ENCODE measurements around the gene PJVK. TPM values are rescaled to one million over a fixed set of nuclear protein-coding genes. Genes with fewer than 3 reads are reported as not detected.
A peak's percentile ranks its signal among the peaks of the same experiment; 100 is the strongest.

Gene PJVK
- total RNA-seq, 1 donor from 2014 or later, result 0.34 TPM

DNA sequence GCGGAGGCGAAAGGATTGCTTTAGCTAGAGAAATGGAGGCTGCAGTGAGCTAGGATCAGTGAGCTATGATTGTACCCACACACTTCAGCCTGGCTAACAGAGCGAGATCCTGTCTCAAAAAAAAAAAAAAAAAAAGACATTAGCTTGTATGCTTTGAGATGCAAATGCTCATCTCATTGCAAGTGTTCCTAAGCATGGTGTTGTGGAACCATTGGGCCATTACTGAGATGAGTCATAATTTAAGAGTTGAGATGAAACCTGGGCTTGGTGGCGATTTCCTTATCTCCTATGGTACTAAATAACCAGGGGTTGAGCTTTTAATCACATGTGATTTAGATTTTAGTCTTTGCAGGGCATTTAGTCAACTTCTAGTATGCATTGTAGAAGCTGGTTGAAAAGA lies 31.3 kb downstream of the PJVK start:
- no peak for DNase-seq

DNA sequence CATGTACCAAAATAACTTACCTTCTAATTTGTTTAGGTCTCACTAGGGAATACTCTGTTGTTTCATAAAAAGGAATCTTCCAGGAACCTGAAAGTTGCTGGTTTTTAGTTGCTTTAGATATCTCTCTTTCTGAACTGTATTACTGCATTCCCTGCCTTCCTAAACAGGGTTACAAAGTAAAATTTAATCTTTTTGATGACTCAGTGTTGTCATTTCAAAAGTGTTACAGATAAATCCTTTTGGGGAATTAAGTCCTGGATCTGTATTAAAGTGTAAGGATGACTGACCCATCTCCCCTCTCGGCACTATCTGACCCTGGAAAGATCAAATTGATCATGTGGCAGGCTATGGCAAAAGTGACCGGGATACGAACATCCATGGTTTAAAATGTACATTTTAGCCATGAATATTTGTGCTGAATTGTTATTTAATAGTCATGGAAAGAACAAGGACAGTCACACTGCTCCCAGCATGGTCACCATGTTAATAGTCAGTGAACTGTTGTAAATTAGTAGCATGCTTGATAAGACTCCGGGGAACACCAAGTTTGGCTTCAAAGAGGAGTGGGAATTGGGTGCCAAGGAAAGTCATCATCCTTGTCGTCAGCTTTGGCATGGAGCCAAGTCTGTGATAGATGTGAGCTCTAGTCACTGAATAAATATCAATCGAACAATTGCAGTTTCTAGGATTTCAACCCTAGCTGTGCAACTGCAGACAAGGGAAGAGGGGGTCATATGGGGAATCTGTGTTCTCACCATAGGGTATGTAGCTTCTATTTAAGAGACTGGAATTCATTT lies 33.3 kb downstream of the PJVK start:
- DNase-seq, result peak; percentile 62

- DNase-seq, result no peak
Observed at GRCh38 chr2:178485356-178485755, 34.2 kb downstream of the PJVK start.

- no peak for DNase-seq
Observed at GRCh38 chr2:178491612-178492011, 40.4 kb downstream of the PJVK start.

DNA sequence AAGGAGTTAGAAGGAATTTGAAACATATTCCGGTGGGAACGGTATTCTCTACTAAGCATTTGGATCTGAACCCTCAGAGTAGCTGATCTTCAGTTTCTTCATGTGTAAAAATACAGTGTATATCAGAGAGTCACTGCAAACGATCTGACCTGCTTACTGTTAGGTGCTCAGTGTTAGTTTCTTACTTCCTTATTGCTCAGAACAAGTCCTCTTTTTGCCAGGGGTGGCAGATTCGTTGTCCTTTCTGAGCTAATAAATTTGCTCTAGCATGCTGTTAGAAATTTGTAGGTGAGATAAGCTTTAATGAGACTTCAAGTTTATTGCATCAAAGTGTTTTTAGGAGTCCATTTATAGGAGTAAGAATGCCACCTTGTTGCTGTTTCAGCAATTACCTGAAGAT lies 44.9 kb downstream of the PJVK start:
- no peak for DNase-seq

- no peak for DNase-seq
Observed at GRCh38 chr2:178498137-178498536, 47.0 kb downstream of the PJVK start.

DNA sequence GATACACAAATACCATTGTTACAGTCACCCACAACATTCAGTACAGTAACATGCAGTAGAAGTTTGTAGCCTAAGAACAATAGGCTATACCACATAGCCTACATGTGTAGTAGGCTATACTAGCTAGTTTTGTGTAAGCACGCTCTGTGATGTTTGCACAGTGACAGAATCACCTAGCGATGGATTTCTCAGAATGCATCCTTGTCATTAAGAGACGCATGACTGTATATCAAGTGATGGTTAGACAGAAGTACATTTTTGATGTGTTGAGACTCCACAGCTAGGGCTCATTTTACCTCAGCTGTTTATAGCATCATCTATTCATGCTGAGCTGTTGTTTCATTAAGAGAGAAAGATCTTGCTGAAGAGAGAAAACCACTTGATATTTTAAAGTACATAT lies 48.5 kb downstream of the PJVK start:
- no peak for DNase-seq

DNA sequence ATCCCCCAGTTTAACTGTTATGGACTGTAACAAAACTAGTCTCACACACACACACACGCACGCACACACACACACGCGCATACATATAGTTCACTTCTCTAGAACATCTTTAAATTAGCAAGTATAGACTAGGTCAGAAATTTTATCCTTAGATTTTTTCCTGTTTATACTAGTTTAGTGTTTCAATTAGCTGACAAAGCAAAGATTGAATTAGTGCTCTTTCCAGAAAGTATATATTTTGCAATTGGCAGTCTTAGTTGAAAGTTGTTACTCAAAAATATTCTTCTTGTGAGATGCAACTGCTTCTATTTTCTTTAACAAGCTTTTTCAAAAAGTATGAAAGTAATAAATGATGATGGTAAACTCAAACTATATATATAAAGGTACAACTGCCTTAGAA lies 51.6 kb downstream of the PJVK start:
- no peak for DNase-seq

- DNase-seq, result no peak
Observed at GRCh38 chr2:178506101-178506500, 54.9 kb downstream of the PJVK start.

- no peak for DNase-seq
Observed at GRCh38 chr2:178506524-178506923, 55.3 kb downstream of the PJVK start.

DNA sequence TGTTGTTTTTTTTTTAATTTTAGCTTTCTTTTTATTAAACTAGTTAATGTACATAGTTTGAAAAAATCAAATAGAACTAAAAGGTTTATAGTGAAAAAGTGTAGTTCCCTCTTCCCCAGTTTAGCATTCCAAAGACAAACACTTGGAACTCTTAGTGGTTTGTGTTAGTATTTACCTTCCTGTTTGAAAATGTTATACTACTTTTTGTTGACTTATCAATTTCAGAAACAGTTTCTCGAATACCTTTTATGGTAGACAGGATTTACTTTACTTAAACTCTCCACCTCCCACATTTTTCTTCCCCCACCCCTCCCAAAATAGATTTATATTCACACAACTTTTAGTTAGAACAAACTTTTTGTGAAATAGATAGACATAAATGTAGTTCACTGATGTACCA lies 55.8 kb downstream of the PJVK start:
- no peak for DNase-seq

DNA sequence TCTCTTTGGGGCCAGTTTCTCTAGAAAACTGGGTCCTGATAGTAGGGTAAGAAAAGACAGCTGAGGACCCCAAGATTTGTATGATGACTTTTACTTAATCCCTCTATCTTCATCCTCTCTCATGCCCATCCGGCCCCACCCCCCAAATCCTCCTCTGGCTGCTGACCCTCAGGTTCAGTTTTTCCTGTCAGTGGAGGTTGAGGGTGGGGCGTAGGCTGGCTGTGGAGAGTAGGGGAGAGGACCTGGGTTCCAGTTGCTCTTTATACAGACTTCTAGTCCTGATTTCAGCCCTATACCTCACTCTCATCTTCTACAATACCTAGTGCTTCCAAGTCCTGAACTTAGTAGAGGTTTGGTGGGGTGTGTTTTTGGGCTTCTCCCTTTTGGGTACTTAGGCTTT lies 57.5 kb downstream of the PJVK start:
- no peak for DNase-seq

- DNase-seq, result no peak
Observed at GRCh38 chr2:178510384-178510783, 59.2 kb downstream of the PJVK start.

Other genes starting within 250 kb of the PJVK start
- gene PRKRA, start 203 bp upstream of the PJVK start, total RNA-seq, result 36.8 and 49.9 TPM in 2 replicates
- gene FKBP7, start 27.2 kb downstream of the PJVK start, total RNA-seq, result 14.0 and 16.2 TPM in 2 replicates
- 8.3 and 20.4 TPM in 2 replicates for gene PLEKHA3, start 29.1 kb downstream of the PJVK start, total RNA-seq

Data from dermis blood vessel endothelial cell (primary cell).